Stimulated activated CD8-positive, alpha-beta memory T cell treated with anti-CD3 and anti-CD28 coated beads, Interleukin-12 subunit alpha, Interleukin-12 subunit beta, amount 100 ng/mL, for 1 hour (primary cell): ENCODE measurements around the gene MASP2.
"Not testable (repeated sequence)": the region's sequence is repeated elsewhere in the genome, so short reads cannot be mapped to it uniquely, and the experiment has no call there.

ENCODE experiments used
- DNase-seq: peaks from one replicate; pipeline ENCODE4 v3.0.0-alpha.2; 2020; ENCODE audit warnings: low read depth

MASP2 gene

DNA sequence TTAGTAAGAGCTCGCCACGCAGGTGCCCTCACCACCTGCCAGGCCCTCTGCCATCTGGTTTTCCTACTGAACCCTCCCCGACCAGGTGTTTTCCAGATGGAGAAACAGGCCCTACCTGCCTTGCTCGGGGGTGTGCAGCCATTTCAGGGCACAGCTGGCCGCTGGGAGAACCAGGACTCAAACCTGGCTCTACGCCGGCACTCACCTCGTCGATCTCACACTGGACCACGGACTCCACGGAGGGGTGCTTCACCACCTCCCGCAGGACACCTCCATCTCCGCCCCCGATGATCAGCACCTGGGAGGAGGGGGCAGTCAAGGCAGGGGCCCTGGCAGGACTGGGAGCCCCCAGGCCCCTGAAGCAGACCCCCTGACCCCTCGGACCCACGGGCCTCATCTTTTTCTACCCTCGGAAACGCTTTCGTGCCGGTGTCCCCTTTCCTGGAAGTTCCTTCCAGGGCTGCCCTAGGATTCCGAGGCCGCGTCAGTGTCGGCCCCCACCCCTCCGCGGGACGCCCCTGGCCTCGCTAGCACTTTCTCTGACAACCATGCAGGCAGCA is 11.6 kb upstream of the MASP2 start:
- DNase-seq: no peak

DNA sequence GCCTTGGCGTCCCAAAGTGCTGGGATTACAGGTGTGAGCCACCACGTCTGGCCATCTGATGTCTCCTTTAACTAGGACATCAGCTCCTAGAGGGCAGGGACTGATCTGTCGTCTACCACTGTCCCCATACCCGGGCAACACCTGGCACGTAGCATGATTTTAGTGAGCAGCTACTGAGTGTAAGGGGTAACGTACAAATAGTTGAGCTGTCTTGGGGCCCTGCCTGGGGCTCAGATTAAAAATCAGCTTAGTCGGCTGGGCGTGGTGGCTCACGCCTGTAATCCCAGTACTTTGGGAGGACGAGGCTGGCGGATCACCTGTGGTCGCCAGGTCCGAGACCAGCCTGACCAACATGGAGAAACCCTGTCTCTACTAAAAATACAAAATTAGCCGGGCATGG is 11.0 kb upstream of the MASP2 start:
- DNase-seq: no peak

DNA sequence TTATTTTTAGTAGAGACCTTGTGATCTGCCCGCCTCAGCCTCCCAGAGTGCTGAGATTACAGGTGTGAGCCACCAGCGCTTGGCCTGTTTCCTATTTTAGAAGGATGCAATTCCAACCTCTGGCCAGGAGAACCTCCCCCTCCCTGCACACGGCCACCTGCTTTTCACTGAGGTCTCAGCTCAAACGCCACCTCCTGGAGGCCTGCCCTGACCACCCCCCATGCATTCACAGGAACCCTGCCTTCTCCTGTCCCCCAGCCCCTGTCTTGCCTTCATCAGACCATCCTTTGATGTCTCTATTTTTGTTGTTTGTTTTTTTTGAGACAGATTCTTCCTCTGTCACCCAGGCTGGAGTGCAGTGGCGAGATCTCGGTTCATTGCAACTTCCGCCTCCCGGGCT is 10.4 kb upstream of the MASP2 start:
- DNase-seq: no peak

DNA sequence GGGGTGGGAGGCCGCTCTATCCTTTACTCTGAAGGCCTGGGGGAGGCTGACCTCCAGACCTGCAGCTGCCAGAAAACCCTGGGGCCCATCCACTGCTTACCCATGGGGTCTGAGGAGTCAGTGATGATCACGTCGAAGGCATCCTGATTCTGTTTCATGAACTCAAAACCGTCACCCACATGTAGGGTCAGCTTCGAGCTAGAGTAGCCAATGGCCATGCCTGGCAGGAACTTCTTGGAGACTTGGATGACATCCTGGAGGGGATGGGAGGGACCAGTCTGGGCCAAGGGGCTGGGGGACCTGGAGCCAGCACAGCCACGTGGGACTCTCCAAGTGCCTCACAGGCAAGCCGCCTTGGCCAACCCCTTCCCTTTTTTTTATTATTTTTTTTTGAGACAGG is 9.5 kb upstream of the MASP2 start:
- no peak for DNase-seq

DNA sequence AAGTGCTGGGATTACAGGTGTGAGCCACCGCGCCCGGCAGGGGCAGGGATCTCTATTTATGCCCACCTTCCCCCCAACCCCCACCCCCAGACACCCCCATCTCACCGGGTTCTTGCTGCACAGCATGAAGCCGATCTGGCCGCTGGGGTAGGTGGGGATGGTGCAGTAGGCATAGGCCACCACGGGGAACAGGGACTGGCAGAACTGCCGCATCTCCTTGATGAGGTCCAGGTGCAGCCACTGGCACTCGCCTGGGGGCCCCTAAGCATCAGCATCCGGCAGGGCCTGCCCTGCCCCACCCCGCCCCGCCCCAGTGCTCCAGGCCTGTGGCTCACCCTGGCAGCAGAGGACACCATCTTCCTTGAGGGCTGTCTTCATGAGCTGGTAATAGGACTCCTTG is 8.6 kb upstream of the MASP2 start:
- DNase-seq: no peak

DNA sequence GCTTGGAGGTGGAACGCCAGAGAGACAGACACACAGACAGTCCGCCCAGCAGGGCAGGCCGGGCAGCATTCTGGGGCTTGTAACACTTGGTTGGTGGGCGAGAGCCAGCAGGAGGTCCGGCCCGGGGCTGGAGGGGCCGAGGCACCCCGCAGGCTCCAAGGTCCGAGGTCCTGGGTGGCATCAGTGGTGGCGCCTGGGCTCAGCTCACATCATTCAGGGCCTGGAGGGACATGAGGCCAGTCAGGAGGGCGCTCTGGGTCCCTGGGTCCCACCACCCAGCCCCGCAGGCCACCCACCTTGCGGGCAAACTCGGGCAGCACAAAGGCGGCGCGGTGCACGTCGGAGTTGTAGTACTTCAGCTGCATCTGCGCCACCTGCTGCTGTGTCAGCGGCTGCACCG is 7.6 kb upstream of the MASP2 start:
- no peak for DNase-seq

DNA sequence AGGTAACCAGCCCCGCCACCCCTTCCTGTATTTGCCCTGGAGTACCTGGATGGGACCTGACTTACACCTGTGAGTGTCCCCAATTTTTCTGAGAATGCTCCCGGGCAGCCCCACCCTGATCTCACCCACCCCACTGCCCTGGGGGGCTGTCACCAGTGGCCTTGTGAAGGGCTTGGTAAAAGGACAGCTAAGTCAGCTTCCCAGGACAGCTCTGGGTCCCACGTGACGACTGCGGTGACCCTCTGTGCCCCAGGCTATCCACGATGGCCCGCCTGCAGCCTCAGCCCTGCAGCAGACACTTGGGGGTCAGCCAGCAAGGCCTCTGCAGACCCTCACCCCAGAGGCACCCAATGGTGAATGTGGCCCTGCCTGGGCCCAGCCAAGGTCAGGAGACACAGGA is 7.1 kb upstream of the MASP2 start:
- DNase-seq: no peak

DNA sequence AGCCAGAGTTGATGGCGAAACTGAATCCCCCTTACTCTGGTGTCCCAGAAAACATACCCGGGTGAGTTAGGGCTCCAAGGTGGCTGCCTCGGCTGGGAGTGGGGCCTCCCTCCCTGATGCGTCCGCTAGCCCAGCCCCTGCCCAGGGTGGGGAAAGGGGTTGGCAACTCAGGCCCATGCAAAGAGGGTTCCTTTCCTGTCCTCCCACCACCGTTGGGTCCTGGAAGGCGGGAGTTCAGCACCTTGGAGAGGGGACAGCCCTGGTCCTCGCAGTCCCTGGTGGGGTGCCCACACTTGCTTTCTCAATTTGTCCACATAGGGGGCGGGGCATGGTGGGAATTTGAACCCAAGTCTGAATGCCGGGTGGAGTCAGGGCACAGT is 6.7 kb upstream of the MASP2 start:
- no peak for DNase-seq

DNA sequence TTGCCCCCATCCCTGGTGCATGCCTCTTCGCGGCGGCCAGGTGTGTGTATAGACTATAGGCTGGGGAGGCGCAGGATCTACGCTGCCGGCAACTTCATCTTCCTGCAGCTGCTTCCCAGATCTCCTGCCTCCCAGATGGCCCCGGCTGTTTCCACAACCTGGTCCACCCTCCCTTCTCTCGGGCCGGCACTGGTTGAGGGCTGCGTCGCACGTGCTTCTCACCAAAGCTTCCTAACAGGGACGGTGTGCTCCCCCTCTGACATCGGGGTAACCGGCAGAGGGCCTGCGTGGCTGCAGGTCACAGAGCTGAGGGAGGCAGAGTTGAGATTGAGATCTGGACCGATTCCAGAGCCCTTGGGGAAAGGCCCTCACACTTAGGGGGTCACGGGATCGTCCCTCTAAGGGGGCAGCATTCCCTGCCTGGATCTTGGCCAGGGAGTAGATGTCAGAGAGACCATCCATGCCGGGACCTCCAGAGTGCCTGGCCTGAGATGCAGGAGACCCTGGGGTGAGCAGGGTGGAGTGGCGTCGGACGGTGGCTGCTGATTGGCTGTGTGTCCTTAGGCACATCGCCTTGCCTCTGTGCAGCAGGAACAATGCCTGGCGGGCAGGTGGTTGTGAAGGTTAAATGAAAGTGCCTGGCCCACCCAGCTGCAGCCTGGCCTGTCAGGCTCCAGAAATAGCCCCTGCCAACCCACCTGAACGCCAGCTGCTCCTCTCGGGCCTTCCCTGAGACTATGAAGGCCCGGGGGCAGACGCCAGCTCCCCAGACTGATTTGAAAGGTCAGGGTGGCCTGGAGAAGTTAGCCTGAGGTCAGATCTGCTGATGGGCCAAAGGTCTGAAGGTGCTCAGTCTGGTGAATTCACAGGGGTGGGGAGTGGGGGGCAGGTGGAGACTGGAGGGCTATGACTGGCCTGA is 6.1 kb upstream of the MASP2 start:
- DNase-seq: no peak

DNA sequence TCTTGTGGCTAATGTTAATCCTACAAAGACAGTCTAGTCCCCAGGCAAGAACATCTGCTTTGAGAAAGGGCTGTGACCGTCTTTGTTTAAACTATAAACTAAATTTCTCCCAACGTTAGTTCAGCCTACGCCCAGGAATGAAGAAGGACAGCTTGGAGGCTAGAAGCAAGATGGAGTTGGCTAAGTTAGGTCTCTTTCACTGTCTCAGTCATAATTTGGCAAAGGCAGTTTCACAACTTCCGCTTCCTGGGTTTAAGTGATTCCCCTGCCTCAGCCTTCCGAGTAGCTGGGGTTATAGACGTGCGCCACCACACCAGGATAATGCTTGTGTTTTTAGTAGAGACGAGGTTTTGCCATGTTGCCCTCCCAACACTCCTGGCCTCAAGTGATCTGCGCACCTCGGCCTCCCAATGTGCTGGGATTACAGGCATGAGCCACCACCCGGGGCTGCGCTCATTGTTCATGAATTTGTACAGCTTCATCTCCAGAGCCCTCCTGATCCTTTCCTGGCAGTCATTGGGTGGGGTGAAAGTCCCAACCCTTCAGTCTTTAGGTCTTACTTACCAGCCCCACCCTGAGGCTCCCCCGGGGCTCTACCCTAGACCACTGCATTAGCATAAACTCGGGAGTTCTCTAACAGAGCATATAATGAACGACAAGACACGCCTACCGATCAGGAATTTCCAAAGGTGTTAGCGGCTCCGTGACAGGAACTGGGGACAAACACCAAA is 4.9 kb upstream of the MASP2 start:
- DNase-seq: no peak

DNA sequence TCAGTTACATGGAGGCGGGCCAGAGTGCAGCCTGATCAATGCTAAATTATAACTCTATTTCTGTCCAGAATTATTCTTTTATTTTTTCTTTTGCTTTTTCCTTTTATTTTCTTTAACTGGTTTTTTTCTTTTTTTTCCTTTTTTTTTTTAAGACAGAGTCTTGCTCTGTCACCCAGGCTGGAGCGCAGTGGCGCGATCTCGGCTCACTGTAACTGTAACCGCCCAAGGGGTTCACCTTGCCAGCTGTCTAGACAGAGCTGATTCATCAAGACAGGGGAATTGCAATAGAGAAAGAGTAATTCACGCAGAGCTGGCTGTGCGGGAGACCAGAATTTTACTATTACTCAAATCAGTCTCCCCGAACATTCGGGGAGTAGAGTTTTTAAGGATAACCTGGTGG is 4.1 kb upstream of the MASP2 start:
- DNase-seq: not testable (repeated sequence)

DNA sequence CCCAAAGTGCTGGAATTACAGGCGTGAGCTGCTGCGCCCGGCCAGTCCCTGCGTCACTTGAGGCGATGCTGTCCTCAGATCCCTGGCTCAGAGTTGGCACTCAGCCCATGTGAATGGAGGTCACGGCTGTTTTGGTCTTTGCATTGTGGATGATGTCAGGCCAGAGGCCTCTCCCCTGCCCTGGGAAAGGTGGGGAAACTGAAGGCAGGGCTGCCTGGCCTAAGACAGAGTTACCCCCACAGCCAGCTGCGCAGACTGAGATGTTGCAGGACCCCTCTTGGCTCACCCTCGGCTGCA is 821 bp downstream of the MASP2 start:
- no peak for DNase-seq

DNA sequence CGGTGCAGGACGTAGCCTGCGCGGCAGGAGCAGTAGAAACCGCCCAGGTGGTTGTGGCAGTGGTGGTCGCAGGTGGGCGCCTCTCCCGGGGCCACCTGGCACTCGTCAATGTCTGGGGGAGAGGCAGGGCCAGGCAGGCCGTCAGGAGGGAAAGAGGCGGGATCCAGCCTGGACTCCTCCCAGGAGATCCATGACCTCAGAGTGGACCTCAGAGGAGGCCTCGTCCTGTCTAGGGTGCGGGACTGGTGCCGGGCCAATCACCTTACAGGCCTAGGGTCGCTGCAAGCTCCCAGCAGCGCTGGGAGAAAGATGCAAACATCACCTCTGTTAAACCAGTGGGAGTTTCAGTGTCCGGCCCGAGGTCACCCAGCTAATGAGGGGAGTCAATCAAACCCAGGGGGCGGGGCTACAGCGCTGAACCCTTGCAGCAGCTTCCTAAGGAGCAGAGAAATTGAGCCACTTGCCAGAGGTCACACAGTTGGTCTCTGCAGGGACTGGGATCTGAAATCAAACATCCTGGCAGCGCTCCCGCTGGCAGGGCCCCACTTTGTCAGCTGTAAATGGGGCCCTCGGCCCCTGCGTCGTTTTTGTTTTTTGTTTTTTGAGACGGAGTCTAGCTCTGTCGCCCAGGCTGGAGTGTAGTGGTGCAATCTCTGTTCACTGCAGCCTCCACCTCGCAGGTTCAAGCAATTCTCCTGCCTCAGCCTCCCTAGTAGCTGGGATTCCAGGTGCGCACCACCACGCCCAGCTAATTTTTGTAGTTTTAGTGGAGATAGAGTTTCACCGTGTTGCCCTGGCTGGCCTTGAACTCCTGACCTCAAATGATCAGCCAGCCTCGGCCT is 1.4 kb downstream of the MASP2 start:
- no peak for DNase-seq

DNA sequence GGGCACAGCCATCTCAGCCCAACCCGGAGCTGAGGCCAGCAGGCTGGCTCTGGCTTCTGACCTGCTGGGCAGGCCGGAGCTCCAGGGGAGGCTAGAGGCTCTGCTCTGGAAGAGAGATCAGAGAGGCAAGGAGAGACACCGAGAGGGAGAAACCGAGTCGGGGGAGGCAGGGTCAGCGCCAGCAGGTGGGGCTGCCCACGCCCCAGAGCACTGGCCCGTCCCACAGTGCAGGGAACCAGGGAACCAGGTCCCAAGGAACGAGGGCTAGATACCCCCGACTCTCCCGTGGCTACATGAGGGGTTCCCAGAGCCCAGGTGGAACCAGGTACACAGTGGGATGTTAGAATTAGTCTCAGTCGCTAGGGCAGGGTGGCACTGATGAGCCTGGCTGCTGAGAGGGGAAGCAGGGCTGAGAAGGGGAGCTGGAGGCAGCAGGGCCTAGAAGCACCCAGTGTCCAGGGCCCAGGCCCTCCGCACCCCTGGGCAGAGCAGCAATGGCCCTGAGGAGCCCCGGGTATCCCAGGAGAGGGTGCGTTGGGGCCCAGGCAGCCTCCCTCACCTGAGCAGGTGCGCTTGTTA is 2.1 kb downstream of the MASP2 start:
- no peak for DNase-seq

DNA sequence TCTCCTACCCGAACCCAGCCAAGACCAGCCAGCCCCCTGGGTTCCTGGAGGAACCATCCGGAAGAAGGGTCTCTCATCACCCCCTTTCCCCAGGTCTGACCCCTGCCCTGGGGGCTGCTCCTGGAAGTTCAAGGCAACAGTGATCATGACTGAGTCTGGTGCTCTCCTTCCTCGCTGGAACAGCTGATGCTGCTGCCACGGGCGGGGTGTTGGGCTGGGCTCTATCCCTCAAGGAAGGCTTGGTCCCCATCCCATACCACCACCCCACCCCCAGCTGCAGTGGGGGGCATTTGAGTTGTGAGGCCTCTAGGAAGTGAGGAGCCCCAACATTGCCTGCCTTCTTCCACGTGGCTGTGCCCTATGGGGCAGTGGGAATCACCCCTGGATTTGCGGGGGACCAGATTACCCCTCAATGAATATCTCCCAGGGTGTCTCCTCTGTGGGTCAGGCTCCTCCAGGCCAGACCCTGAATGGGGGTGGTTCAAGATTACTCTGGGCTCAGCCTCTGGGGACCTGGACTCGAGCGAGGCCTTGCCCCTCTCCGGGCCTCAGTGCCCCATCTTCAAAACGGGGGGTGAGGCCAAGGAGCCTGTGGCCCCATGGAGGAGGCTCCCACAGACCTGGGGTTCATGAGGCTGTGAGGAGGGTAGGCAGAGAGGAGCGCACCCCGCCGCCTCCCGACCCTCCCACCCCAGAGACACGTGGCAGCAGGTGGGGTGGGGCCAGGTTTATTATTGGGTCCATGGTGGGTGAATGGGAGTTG is 2.8 kb downstream of the MASP2 start:
- DNase-seq: no peak

DNA sequence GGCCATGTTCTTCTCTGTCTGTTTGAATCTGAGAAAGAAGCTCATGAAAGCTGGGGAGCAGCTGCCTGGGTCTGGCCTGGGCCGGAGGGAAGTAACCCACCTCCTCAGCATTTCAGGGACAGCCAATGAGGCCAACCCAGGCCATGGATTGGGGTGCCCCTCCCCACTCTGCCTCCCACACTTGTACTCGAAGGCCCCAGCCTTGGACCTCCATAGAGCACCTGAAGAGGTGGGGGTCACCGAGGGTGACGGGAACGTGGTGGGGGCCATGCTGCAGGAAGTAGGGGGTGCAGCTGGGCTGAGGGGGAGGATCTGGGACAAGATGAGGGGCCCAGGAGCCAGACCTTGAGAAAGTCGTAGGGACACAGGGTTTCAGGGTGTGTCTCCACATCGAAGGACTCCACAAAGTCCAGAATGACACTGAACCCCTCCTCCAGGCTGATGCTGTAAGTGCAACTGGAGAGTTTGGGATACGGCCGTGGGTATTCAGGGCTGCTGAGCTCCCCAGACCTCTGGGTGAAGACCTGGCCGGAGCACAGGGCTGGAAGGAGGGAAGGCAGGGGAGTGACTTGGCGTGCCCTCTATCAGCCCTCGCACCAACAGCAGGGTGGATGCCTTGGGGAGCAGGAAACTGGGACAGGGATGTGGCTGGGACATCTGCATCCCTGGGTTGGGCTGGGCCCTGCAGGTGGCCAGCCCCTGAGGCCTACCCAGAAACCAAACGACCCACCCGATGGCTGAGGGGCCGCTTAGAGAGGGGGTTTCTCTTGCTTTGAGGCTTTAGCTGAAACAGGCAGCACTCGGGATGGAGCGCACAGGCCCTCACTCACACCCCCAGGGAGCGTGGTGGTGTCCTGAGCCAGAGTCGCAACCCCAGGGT is 3.8 kb downstream of the MASP2 start:
- no peak for DNase-seq

DNA sequence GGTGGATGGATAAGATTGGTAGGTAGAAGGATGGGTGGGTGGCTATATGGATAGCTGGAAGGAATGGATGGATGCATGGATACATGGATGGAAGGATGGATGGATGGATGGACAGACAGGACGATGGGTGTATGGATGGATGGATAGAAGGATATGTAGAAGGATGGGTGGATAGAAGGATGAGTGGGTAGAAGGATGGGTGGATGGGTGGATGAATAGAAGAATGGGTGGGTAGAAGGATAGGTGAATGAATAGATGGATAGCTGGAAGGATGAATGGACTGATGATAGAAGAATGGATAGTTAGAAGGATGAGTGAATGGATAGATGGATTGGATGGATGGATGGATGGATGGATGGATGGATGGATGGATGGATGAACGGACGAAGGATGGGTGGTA is 5.0 kb downstream of the MASP2 start:
- DNase-seq: no peak

DNA sequence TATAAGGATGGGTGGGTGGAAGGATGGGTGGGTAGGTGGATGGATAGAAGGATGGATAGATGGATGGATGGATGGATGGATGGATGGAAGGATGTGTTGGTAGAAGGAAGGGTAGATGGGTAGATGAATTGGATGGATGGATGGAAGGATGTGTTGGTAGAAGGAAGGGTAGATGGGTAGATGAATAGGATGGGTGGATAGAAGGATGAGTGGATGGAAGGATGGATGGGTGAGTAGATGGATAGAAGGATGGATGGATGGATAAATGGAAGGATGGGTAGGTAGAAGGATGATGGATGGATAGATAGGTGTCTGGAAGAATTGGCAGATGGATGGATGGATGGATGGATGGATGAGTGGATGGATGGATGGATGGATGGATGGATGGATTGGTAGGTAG is 6.0 kb downstream of the MASP2 start:
- DNase-seq: no peak

DNA sequence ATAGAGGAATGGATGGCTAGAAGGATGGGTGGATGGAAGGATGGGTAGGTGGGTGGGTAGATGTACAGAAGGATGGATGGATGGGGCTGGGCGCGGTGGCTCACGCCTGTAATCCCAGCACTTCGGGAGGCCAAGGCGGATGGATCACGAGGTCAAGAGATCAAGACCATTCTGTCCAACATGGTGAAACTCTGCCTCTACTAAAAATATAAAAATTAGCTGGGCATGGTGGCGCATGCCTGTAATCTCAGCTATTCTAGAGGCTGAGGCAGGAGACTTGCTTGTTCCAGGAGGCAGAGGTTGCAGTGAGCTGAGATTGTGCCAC is 7.0 kb downstream of the MASP2 start:
- DNase-seq: not testable (repeated sequence)

DNA sequence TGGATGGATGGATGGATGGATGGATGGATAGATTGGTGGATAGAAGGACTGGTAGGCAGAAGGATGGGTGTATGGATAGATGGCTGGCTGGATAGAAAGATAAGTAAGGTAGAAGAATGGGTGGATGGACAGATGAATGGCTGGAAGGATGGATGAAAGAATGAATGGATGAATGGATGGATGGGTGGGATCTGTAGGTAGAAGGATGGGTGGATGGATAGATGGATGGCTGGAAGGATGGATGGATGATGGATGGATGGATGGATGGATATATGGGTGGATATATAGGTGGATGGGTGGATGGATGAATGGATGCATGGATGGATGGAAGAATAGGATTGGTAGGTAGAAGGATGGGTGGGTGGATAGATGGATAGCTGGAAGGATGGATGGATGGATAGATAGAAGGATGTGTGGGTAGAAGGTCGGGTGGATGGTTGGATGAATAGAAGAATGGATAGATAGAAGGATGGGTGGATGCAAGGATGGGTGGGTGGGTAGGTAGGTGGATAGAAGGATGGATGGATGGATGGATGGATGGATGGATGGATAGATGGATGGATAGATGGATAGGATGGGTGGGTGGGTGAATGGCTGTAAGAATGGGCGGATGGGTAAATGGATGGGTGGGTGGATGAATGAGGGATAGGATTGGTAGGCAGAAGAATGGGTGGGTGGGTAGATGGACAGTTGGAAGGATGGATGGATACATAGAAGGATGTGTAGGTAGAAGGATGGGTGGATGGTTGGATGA is 7.5 kb downstream of the MASP2 start:
- DNase-seq: no peak
